Stimulated activated CD4-positive, alpha-beta T cell treated with anti-CD3 and anti-CD28 coated beads, Interleukin-2, amount 100 ng/mL, for 48 hours (primary cell): ENCODE results near the gene TMEM234.

ENCODE experiments used
- DNase-seq, 2 donors: peaks; one replicate each; pipeline ENCODE4 v3.0.0-alpha.2; 2020

Gene TMEM234

DNA sequence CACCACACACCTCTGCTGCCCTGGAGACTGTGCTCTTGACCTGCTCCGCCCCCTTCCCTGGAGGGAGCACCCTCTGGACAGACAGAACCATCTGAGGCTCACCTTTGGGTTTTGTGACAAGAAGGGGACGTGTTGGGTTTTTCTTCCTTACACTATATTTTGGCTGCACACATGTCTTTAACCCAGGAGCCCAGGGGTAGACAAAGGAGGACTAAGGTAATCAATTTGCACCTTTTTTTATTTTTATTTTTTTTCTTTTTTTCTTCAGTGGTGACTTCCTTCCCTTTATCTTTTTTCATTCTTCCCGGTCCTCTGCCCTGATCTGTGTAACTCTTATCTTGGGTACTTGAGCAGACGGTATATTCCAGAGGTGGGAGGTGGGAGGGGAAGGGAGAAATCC, 51.2 kb downstream of the TMEM234 start:
- DNase-seq, result no peak
